OCI-LY1 (cell line): ENCODE results near the gene ANXA6.
A peak's percentile ranks its signal among the peaks of the same experiment; 100 is the strongest.

Experiments used
- H2AFZ ChIP-seq: fragments of 200-600 bp; sonication (generic), shearing (Covaris generic); 2 replicates; pipeline ENCODE4 v1.6.0; 2014; ENCODE audit warnings: antibody characterized with exemption, mild to moderate bottlenecking, low read length
- H3F3A ChIP-seq: fragments of 200-600 bp; sonication (generic), shearing (Covaris generic); 2 replicates; pipeline ENCODE4 v1.6.0; 2014; ENCODE audit warnings: mild to moderate bottlenecking, antibody characterized with exemption, low read length, moderate library complexity; ENCODE audit not compliant: insufficient read depth
- H3K27ac ChIP-seq: fragments of 200-600 bp; sonication (generic); 2 replicates; pipeline ENCODE4 v1.5.1; 2014; ENCODE audit warnings: low read length, mixed run types, mild to moderate bottlenecking, low read depth; ENCODE audit not compliant: poor library complexity, severe bottlenecking
- H3K27me3 ChIP-seq: fragments of 200-600 bp; sonication (generic); 2 replicates; pipeline ENCODE4 v1.6.0; 2014; ENCODE audit warnings: antibody characterized with exemption, mild to moderate bottlenecking, low read length, moderate library complexity; ENCODE audit not compliant: insufficient read depth
- H3K36me3 ChIP-seq: fragments of 200-600 bp; sonication (generic); 2 replicates; pipeline ENCODE4 v1.6.1; 2014; ENCODE audit warnings: mild to moderate bottlenecking, antibody characterized with exemption, low read length, moderate library complexity, mixed read lengths; ENCODE audit not compliant: insufficient read depth
- H3K4me1 ChIP-seq: fragments of 200-600 bp; sonication (generic); 2 replicates; pipeline ENCODE4 v1.5.1; 2014; ENCODE audit warnings: mild to moderate bottlenecking, low read length, moderate library complexity; ENCODE audit not compliant: insufficient read depth, severe bottlenecking
- H3K4me2 ChIP-seq: fragments of 200-600 bp; sonication (generic), shearing (Covaris generic); 2 replicates; pipeline ENCODE4 v1.6.1; 2014; ENCODE audit warnings: low read length
- H3K4me3 ChIP-seq: fragments of 200-600 bp; sonication (generic); 2 replicates; pipeline ENCODE4 v1.5.1; 2014; ENCODE audit warnings: low read length, low read depth, mild to moderate bottlenecking, mixed read lengths; ENCODE audit not compliant: poor library complexity, severe bottlenecking
- H3K79me2 ChIP-seq: fragments of 200-600 bp; shearing (Covaris generic); 2 replicates; pipeline ENCODE4 v1.6.1; 2016; ENCODE audit warnings: mixed run types, low read length, mixed read lengths; ENCODE audit not compliant: insufficient read depth
- H3K9ac ChIP-seq: fragments of 200-600 bp; sonication (generic), shearing (Covaris generic); 2 replicates; pipeline ENCODE4 v1.6.1; 2014; ENCODE audit warnings: mild to moderate bottlenecking, low read length, mixed read lengths
- H3K9me2 ChIP-seq: fragments of 200-600 bp; sonication (generic), shearing (Covaris generic); 2 replicates; pipeline ENCODE4 v1.6.1; 2014; ENCODE audit warnings: low read depth, mild to moderate bottlenecking, low read length, mixed read lengths
- H3K9me3 ChIP-seq: fragments of 200-600 bp; shearing (Covaris generic); 2 replicates; pipeline ENCODE4 v1.6.1; 2014; ENCODE audit warnings: low read length, mixed read lengths
- H4K20me1 ChIP-seq: fragments of 200-600 bp; sonication (generic), shearing (Covaris generic); 2 replicates; pipeline ENCODE4 v1.6.0; 2016; ENCODE audit warnings: mild to moderate bottlenecking, low read length; ENCODE audit not compliant: insufficient read depth
- EZH2 ChIP-seq: fragments of 200-600 bp; sonication (generic), shearing (Covaris generic); IDR thresholded peaks from 2 replicates; pipeline ENCODE4 v1.8.0; 2017; ENCODE audit warnings: borderline replicate concordance, mixed run types, mild to moderate bottlenecking, antibody characterized with exemption, low read length, moderate library complexity, mixed read lengths
- TF ChIP-seq, protein P1 (sequence below): fragments of 200-600 bp; sonication (generic), shearing (Covaris generic); IDR thresholded peaks from 2 replicates; pipeline ENCODE4 v1.5.1; 2017; ENCODE audit warnings: mild to moderate bottlenecking, antibody characterized with exemption, low read length, moderate library complexity, mixed read lengths

ANXA6 gene

DNA sequence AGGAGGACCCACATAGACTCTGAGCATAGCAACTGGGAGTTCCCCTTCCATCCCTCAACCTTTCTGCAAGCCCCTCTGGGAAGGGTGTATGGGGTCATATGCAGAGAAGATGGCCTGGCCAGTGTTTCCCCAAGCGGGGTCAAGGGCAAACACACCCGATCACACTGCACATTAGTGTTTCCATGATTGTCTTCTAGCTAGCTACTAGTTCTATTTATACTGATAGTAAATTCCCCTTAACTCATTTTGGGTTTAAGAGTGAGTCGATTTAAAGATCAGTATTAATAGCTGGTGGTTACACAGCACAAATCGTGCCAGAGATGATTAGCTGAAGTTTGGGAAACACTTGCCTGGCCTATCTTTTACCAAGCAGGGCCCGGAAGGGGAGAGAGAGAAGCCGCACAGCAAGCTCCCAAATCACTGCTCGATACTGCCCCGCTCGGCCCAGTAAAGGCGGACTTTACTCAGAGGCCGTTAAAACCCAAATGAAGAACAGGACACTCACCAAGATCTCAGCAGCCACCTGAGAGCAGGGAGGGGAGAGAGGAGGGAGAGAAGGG lies 47.4 kb downstream of the ANXA6 start:
- no peaks in the 10 kb centered on the region for H4K20me1 ChIP-seq
- no peaks in the 10 kb centered on the region for H3K27me3 ChIP-seq
- H3K4me2 ChIP-seq = no peak overlapping the region
- H3K4me3 ChIP-seq = no peak overlapping the region
- H3K9me3 ChIP-seq = no peaks in the 10 kb centered on the region
- no peaks in the 10 kb centered on the region for H3K79me2 ChIP-seq
- H2AFZ ChIP-seq = no peak overlapping the region
- no peaks in the 10 kb centered on the region for H3K36me3 ChIP-seq
- no peak overlapping the region for H3K9ac ChIP-seq
- H3K4me1 ChIP-seq = peaks cover 20% of the 10 kb centered on the region
- no peaks in the 10 kb centered on the region for H3K9me2 ChIP-seq
- TF ChIP-seq, protein P1, sequence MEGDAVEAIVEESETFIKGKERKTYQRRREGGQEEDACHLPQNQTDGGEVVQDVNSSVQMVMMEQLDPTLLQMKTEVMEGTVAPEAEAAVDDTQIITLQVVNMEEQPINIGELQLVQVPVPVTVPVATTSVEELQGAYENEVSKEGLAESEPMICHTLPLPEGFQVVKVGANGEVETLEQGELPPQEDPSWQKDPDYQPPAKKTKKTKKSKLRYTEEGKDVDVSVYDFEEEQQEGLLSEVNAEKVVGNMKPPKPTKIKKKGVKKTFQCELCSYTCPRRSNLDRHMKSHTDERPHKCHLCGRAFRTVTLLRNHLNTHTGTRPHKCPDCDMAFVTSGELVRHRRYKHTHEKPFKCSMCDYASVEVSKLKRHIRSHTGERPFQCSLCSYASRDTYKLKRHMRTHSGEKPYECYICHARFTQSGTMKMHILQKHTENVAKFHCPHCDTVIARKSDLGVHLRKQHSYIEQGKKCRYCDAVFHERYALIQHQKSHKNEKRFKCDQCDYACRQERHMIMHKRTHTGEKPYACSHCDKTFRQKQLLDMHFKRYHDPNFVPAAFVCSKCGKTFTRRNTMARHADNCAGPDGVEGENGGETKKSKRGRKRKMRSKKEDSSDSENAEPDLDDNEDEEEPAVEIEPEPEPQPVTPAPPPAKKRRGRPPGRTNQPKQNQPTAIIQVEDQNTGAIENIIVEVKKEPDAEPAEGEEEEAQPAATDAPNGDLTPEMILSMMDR = peak; percentile 33; the same call in 1 of the 2 replicates
- TF ChIP-seq EZH2 = no peak
- no peaks in the 10 kb centered on the region for H3F3A ChIP-seq
- no peak overlapping the region for H3K27ac ChIP-seq

DNA sequence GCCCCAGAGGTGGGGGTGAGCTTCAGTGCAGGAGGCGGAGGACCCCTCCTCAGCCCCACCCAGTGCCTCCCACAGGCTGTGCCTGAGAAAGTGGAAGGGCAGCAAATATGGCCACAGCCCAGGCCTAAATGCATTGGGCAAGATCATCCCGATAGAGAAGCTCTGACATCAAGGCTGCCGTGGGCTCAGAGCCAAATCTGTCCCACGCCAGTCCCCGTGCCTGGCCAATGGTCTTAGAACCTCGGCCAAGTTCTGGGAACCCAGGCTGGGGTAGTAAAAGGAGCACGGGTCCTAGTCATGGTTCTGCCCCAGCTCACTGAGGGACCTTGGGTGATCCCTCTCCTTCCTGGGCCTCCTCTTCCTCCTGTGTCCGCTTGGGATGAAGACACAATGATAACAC lies 49.0 kb downstream of the ANXA6 start:
- H3K9me3 ChIP-seq = no peaks in the 10 kb centered on the region
- no peaks in the 10 kb centered on the region for H3K9me2 ChIP-seq
- peaks cover 20% of the 10 kb centered on the region for H3K4me1 ChIP-seq
- H3K36me3 ChIP-seq = no peaks in the 10 kb centered on the region
- H3K79me2 ChIP-seq = no peaks in the 10 kb centered on the region
- TF ChIP-seq, protein P1 = no peak
- no peak for TF ChIP-seq EZH2
- no peak overlapping the region for H3K9ac ChIP-seq
- no peak overlapping the region for H3K4me2 ChIP-seq
- H3K4me3 ChIP-seq = no peak overlapping the region
- H2AFZ ChIP-seq = no peak overlapping the region
- H4K20me1 ChIP-seq = no peaks in the 10 kb centered on the region
- no peaks in the 10 kb centered on the region for H3K27me3 ChIP-seq
- H3F3A ChIP-seq = no peaks in the 10 kb centered on the region
- H3K27ac ChIP-seq = no peak overlapping the region

DNA sequence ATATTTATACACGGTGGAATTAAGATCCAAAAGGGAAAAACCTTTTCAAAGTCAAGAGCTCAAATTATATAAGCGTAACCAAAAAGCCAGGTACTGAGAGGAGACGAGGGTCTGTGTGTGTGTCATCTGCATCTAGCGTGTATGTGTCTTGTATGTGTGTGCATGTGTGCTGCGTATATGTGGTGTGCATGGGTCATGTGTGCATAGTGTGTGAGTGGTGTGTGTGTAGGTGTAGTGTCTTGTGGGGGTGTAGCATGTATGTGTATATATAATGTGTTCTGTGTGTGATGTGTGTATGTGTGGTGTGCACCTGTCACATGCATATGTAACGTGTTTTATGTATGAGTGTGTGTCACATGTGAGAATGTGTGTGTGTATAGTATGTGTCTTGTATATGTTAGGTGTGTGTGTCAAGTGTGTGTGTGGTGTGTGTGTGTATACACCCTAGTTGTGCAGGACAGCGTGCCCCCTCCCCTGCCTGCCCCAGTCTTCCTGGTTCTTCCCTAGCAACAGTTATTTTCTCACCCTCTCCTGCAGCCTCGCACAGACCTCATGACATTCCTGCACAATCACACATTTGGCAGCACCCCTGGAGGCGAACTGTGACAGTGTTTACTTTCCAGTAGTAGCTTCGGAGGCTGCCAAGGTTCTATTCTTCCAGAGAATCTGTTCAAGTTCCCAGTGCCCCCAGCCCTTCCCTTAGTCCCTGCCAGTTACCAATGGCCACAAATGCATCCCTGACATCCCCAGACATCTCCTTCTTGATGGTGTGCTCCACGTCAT lies 49.6 kb downstream of the ANXA6 start:
- Histone ChIP-seq H3K9ac (no peak overlapping the region), H3K27ac (no peak overlapping the region), H3K4me3 (no peak overlapping the region), H3K27me3 (no peaks in the 10 kb centered on the region), H3K36me3 (no peaks in the 10 kb centered on the region), H3K9me2 (no peaks in the 10 kb centered on the region), H3F3A (no peaks in the 10 kb centered on the region), H4K20me1 (no peaks in the 10 kb centered on the region), H3K79me2 (no peaks in the 10 kb centered on the region), H3K9me3 (no peaks in the 10 kb centered on the region), H3K4me2 (no peak overlapping the region), H2AFZ (no peak overlapping the region), H3K4me1 (peaks cover 20% of the 10 kb centered on the region)
- TF ChIP-seq, protein P1 = no peak
- TF ChIP-seq EZH2 = no peak
